Forelimb muscle (tissue), 1 donor: ENCODE data around the gene TRAPPC12. TPM values are rescaled to one million over a fixed set of nuclear protein-coding genes. Genes with fewer than 3 reads are reported as not detected.
"Not testable (repeated sequence)": the region's sequence is repeated elsewhere in the genome, so short reads cannot be mapped to it uniquely, and the experiment has no call there.

Experiments
- DNase-seq: peaks from one replicate; pipeline ENCODE4 v3.0.0-alpha.2; 2013; ENCODE audit warnings: low read depth
- polyA plus RNA-seq: library from polyadenylated mRNA; unstranded; fragments of 120-200 nt; gene quantifications from one replicate; pipeline ENCODE4 v1.2.1, GENCODE V29; 2013; ENCODE audit not compliant: insufficient read length

TRAPPC12 gene
- polyA plus RNA-seq, 1 donor = 68.5 TPM

DNA sequence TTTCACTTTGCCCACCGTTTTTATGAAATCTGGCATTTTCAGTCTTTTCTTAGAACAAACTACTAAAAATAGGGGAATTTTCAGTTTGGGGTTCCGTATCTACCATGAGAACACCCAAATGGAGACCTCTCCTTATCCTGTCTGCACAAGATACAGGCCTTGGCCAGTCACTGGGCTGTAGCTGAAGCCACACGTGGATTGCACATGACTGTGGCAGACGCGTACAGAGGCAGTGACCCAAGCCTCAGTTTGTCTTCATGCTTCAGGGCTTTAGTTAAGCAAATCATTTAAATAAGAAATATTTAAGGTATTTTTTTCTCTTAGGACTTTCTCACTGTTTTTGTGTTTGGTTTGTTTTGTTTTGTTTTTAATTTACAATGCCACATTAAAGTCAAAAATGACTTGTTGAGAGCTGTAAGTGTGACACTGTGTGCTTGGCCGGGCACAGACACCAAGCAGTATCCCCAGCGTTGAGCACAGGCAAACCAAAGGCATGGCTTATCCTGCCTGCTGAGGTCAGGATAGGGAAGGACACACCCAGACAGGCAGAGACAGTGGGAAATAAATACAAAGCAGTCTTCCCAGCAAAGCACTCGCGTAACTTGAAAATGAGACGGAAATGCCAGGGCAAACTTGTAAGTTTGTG is 53.3 kb downstream of the TRAPPC12 start:
- no peak for DNase-seq

DNA sequence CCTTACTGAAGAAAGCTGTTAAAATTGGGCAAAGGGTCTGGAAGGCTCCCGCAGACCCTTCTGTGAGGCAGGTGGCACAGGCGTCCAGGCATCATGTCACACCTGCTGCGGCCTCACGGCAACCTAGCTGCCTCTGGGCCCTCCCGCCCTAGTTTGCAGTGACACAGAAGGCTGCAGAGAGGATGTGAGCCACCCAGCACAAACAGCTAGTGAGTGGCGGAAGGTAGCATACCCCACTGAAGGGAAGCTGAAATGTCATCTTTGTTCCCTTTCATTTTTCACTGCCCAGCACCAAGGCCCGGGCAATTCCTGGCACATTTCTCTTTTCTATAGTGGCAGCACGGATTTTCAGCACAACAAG is 53.8 kb downstream of the TRAPPC12 start:
- no peak for DNase-seq

DNA sequence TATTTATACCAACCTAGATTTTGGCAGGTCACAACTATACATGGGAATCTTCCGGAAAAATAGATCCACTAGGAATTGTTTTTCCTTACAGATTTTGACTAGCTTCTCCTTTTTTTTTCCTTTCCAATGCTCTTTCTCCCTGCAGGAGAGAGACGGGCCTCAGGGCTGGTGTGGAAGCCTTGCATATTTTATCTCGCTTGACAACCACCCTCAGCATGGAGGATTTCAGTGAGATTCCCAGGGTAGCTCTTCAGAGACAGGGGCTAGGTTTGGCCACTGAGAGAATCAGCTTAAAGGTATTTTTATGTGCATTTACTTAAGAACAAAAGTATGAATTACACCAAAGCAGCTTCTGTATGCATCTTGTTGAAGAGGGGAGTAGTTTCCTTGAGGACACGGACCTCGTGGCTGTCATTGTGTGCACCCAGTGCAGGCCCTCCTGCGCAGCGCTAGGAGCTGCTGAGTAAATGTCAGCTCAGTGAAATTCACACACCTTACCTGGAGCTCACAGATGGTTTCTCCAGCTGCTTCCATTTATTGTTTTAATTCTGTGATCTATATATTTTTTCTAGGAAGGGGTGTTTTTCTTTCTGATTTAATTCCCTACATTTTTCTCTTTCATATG is 54.4 kb downstream of the TRAPPC12 start:
- no peak for DNase-seq

DNA sequence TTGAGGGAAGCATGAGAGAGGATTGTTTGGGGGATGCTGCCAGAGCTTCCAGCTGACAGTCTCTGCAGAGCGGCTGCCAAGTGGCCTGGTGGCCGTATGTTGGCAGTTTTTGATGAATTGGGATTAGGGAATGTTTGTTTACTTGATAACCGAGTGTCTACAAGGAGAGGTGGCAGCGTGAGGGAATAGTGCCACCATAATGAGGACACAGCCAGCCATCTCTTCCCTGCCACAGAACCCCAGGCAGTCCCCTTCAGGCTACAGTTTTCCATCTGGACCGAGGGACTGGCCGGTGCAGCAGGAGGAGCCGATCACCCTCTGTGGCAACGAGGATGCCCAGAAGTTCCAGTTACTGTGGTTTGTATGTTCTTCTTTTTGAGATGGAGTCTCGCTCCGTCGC is 55.2 kb downstream of the TRAPPC12 start:
- no peak for DNase-seq

DNA sequence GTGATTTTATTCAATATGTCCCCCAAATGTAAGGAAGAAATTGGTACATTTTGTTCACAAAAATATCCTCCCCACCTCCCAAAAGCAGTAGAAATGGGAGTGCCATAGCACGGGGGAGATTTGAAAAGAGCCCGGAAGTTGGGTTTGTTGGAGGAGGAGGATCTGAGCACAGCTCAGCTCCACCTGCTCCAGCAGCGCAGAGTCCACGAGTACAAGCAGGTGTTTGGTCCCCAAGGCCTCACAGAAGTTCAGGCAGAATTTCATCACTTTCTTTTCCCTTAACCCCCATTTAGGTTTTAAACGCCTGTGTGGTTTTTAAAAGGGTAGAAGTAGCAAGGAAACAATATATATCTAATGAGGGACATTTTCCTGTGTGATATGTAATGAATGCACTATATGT is 56.0 kb downstream of the TRAPPC12 start:
- no peak for DNase-seq

DNA sequence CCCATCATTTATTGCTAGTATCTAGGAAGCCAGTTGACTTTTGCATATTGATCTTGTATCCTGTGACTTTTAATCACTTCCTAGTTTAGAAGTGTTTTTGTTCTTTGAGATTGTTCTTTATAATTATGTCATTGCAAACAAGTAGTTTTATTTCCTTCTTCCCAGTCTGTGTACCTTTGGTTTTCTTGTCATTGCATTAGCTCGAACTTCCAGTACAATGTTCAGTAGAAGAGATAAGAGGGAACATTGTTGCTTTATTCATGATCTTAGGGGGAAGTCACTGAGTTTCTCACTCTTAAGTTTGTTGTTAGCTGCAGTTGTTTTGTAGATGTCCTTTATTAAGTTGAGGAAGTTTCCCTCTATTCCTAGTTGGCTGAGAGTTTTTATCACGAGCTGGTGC is 61.0 kb downstream of the TRAPPC12 start:
- DNase-seq = no peak

DNA sequence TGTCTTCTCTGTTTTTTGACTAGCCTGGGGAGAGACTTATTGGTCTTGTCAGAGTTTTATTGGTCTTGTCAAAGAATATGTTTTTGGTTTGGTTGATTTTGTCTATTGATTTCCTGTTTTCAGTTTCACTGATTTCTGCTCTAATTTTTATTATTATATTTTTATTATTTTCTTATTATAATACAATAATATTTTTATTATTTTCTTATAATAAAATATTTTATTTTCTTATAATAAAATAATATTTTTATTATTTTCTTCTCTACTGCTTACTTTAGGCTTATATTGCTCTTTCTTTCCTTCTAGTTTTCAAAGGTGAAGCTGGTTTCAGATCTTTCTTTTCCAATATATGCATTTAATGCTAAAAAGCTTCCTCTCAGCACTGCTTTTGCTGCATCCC is 62.0 kb downstream of the TRAPPC12 start:
- DNase-seq = no peak

DNA sequence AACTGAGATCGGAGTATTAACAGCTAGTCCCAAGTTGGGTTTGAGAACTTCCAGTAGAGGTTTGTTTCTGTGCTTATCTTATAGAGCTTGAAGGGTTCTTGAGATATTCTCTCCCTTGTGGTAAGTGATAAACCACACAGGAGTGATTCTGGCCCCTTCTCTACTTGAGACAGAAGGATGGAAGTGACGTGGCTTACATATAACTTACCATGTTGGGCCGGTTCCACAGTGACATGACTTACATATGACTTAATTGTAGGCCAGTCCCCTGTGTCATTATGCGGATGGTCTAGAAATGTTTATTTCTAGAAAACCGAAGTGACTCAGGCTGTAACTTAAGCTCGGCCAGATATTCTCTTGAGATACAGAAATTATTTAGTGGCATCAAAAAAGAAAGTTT is 62.7 kb downstream of the TRAPPC12 start:
- no peak for DNase-seq

DNA sequence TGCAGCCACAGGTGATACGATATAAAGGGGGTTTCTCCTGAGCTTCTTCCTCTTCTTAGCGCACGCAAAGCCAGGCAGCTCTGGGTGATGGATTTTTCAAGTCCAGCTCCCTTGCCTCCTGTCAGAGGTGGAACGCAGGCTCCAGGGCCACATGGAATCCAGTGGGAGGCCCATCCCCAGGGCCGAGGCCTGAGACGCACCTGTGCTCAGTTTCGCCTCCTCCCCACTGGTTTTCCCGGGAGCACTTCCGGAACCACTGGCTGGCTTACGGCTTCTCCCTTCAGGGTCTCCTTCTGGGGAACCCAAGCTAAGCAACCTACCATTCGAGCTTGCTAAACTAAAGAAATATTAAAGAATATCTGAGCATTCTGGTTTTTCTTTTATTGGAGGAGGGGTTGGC is 63.6 kb downstream of the TRAPPC12 start:
- no peak for DNase-seq

DNA sequence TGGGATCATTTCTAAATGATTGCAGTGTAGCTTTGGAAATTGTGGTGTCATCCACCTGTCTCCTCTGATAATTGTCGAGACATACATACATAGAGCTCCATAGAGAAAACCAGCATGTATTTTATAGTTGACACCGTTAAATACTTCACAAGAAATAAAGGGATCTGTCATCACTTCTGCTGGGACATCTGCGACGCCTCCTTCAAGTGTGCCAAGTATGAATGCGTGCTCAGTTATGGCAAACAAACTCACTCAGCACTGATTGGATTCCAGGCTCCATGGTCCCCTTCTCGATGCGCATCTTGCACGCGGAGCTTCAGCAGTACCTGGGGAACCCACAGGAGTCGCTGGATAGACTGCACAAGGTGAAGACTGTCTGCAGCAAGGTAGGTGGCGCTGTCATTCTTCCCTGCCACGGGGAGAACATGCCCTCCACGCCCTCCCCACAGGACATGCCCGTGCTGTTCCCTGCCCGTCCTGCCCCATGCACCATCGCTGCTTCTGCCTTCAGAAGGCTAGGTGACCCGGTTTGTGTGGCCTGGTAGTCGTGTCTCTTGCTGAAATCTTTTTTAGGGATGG is 64.1 kb downstream of the TRAPPC12 start:
- DNase-seq = no peak

DNA sequence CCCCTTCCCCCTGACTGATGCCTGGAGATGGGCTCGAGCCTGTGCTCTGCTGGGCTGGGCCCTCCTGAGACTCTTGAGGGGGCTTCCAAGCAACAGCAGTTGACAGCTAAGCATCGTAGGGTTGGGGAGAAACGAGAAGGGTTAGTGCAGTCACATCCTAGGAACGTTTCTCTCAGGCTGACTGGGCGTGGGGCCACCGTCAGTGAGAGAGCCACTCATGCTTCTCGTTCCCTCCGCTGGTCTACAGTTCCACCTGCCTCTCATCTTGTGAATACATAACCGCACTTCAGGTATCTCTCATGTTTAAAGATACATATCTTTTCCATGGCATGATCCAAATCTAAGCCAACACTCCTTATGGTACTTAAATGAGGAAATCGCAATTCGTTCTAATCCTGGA is 66.4 kb downstream of the TRAPPC12 start:
- no peak for DNase-seq

DNA sequence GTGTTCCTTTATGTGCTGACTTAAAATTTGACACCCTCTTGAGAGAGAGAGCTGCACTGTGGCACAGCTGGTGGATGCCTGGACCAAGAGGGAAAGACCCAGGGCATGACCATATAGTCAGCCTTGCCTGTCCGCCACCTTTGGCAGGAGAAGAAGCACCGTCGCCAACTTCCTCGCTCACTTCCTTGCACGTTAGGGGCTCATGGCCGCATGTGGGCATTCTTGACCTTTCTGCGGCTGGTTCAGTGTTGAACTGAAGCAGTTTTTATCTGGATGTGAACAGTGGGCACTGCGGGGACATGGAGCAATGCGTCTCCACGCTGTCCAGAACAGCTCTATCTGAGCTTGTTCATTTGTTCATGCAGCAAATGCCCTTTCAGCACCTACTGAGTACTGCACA is 66.9 kb downstream of the TRAPPC12 start:
- DNase-seq = no peak

DNA sequence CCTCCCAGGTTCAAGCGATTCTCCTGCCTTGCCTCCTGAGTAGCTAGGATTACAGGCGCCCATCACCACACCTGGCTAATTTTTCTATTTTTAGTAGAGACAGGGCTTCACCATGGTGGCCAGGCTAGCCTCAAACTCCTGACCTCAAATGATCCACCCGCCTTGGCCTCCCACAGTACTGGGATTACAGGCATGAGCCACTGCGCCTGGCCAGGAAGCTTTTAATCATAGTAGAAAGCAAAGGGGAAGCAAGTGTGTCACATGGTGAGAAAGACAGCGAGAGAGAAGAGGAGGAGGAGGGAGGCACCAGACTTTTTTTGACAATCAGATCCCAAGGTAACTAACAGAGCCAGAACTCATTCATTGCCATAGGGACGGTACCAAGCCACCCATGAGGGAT is 67.7 kb downstream of the TRAPPC12 start:
- not testable (repeated sequence) for DNase-seq

DNA sequence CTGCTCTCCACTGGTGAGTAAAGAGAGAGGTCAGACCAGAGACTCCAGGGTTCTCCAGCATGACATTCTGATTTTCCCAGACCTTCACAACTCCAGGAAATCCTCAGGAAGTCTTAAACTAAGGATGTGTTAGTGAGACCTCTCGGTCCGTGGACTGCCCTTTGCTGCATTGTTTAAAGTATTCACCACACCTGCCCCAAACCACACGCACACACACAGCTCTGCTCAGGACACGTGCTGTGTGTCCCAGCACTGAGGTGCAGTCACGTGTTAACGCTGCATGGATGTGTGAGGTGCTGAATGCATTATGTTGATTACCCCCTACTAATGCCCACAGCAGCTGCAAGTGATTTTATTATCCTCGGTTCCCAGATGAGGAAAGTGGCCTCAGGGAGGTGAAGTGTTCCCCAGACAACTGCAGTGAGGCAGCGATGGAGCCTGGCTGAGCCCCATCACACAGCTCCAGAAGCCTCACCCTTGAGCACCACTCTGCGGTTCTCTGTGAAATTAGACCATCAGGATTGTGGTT is 68.4 kb downstream of the TRAPPC12 start:
- no peak for DNase-seq

DNA sequence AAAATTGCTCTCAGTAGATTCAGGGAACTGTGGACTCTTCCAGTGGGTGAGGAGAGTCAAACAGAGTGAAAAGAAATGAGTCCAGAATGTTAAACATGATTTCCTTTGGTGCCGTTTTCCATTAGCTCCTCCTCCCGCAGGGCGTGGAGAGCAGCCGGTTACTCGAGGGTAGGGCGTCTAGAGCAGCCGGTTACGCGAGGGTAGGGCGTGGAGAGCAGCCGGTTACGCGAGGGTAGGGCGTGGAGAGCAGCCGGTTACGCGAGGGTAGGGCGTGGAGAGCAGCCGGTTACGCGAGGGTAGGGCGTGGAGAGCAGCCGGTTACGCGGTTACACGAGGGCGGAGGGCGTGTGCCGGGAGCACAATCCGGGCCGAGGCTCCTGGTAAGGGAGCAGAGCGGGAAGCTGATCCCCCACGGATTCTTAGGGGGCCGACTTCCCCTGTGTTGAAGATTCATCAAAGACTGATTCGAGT is 69.0 kb downstream of the TRAPPC12 start:
- DNase-seq = peak; percentile 25

DNA sequence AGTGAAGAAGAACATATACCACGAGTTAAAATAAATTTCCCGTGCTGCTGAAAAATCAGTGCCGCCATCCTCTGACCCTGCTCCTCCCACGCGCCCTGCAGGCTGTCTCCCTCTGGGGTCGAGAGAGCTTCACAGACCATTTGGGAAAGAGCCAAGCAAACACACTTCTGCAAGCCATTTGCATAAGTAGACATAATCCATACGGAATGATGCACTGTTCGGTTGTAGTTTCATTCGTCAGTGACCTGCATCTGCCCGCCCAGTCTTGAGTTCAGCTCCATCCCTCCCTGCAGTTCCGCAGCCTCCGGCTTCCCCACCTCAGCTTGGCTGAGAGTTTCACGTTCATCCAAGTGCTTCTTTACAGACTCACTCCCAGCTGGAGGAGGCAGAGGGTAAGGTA is 69.6 kb downstream of the TRAPPC12 start:
- DNase-seq = no peak

DNA sequence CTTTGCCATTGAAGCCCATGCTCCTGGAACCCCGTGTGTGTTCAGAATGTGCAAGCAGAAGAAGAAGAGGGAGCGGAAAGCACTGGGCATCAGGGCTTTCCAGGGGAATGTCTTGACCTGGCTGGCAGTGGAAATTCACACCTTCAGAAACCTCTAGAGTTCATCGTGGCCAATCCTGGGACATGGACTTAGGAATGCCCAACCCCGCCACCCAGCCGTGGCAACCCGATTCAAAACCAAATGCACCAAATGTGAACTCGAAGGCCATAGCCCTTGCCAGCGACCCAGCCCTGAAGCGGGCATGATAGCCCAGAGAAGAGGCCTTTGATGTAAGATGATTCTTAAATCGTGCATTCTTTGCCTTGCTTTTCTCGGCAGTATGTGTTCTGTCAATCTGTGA is 70.4 kb downstream of the TRAPPC12 start:
- DNase-seq = no peak

DNA sequence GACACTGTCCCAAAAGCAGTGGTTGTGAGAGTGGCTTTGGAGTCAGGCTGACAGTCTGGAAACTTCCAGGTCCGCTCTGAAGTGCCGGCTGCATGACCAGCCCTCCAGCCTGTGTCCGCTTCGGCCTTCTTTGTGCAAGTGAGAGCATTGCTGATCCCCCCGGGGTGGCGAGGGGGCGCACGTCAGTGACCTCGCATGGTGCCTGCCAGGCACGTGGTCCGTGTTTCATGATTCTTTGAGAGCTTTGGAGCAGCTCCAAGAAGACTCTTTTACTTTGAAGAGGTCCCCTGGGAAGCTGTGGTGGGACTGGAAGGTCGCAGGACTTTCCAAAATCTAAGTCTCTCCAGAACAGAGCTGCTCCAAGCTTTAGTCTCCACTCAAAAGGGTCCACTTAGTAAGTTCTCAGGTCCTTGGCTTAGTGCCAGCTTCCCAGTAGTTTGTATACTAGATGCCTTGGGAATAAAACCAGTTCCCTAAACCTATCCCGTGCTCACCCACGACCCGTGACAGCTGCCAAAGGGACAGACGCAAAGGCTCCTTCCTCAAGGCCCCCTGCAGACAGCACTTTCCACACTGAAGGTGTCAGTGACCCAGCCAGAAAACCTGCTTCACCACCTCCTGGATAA is 71.0 kb downstream of the TRAPPC12 start:
- DNase-seq = no peak

DNA sequence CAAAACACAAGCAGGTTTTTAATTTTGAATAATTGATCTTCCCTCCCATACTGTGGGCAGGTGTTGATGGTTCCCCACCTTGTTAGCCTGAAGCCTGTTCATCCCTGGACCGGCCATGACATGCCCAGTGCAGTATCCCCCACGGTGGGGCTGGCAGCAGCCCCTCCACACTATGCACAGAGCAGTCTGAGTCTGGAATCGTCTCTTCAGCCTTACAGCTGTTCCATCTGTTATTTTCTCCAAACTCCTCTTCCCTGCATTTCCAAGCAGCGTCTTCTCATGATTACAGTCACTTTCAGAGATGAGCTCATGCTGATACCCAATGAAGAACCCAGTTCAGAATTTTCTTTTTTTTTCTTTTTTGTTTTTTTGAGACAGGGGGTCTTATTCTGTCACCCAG is 71.7 kb downstream of the TRAPPC12 start:
- DNase-seq = no peak

DNA sequence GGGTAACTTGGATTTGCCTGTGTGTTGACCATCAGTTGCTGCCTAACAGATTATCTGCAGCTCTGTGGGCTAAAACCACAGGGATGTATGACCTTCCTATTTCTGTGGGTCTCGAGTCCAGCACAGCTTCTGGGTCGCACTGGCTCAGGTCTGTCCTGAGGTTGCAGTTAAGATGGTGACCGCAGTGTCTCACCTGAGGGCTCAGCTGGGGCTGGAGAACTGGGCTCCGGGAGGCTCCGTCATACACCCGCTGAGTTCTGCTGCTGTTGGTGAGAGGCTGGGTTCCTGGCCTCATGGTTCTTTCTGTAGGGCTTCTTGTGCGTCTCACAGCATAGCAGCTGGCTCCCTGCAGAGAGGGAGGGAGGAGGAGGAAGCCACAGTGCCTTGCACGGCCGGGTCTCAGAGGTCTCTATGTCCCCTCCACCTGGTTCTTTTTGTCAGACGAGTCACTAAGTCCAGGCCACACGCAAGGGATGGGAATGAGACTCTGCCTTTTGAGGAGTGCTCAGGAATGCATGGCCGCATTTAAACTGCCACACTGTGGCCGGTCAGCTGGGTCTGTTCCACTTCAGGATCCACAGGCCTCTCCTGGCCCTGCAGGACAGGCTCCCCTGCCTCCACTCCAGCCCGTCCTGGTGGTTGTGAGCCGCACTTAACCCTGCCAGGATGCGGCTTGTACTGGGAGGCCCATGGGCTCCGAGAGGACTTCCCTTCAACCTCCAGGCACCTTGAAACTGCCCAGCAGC is 72.6 kb downstream of the TRAPPC12 start:
- DNase-seq = no peak

DNA sequence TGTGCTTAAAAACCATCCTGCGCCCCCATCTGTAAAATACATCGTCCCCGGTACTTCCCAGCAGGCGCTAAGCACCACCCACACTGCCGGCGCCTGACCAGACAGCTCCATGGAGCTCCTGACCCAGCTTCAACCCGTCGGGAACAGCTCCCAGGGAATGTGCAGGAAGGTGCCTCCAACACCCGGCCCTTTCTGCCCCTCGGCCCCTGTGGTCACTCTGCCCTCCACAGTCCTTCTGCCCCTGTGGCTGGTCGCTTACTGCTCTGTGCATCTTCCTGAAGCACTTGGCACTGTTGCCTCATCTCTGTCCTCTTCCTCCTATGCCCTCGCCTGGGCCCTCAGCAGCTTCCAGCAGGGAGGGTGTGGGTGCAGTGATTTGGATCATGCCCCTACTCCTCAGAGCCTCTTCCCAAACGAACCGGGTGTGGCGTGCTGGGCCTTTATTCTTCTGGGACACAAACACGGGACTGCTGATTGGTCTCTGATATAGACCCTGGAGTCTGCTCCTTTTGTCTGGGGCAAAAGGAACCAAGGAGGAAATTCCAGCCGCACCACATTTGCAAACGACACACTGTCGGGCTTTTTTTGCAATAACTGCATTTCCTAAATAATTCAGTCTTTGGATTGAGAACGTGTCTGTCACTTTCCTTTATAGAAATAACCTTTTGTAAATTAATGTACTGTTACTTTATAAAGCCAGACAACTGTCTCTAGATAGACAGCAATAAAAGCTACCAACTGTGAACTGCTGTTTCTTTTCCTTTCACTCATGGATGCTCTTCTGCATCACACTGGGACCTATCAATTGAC is 73.9 kb downstream of the TRAPPC12 start:
- no peak for DNase-seq
